ENCODE measurements around the gene GNG12.

- TF ChIP-seq POLR2A (IDR thresholded peaks at IDR 0.05) (no peak), CTCF (IDR thresholded peaks at IDR 0.05) (peak in 4 of 6 experiments; percentile 47 to 53 (median 48)), POLR2AphosphoS5 (IDR thresholded peaks at IDR 0.05) (no peak), EP300 (IDR thresholded peaks at IDR 0.05) (no peak)
Observed at GRCh38 chr1:67850151-67850551, 16.9 kb upstream of the GNG12 start.

Data from upper lobe of left lung (tissue), 4 donors.